K562 treated with DMSO at 1 percent for 48 hours (cell line): ENCODE results near the gene OTOL1. TPM values are rescaled to one million over a fixed set of nuclear protein-coding genes. Genes with fewer than 3 reads are reported as not detected.

Source experiments
- total RNA-seq: library from RNA; unstranded; fragments of 300-600 nt; gene quantifications from 2 replicates; pipeline ENCODE4 v1.2.3, GENCODE V29; 2022; ENCODE audit warnings: low replicate concordance; ENCODE audit errors: extremely low read depth

OTOL1 gene
- not detected in 2 replicates for total RNA-seq

GRCh38 chr3:161496508-161496907 is at the start of gene OTOL1:
Gene OTOL1 (plus strand): TSS chr3:161496808. CDS start chr3:161496808, 0 bp downstream.

Other genes starting within 250 kb of the OTOL1 start
- gene SPTSSB, start 125.3 kb upstream of the OTOL1 start, total RNA-seq: not detected in 2 replicates